Tibial artery (tissue), 4 donors: ENCODE measurements around the gene MMP10.

Source experiments
- DNase-seq, 2 donors: peaks; one replicate each; pipeline ENCODE4 v3.0.0-alpha.2; 2019
- H3K27ac ChIP-seq, 2 donors: fragments of 200-600 bp; sonication (generic) in 1 of 2; 1 replicate in 1 of 2; 2 replicates in 1 of 2; pipeline ENCODE4 v1.5.1; 2018 to 2019; ENCODE audit warnings: mild to moderate bottlenecking in 1 of 2
- H3K27me3 ChIP-seq, 2 donors: fragments of 200-600 bp; sonication (generic) in 1 of 2; one replicate each; pipeline versions ENCODE4 v1.5.1 to v1.6.0; 2016 to 2019
- H3K36me3 ChIP-seq, 3 donors: fragments of 200-600 bp; sonication (generic) in 2 of 3; one replicate each; pipeline ENCODE4 v1.5.1; 2016 to 2019; ENCODE audit warnings: mild to moderate bottlenecking in 2 of 3
- H3K4me1 ChIP-seq, 4 donors: fragments of 200-600 bp; sonication (generic) in 2 of 4; 1 replicate in 3 of 4; 2 replicates in 1 of 4; pipeline ENCODE4 v1.5.1; 2016 to 2019
- H3K4me3 ChIP-seq, 2 donors: fragments of 200-600 bp; sonication (generic) in 1 of 2; 1 replicate in 1 of 2; 2 replicates in 1 of 2; pipeline ENCODE4 v1.5.1; 2018 to 2019; ENCODE audit warnings: mild to moderate bottlenecking in 2 of 2
- H3K9me3 ChIP-seq, 3 donors: fragments of 200-600 bp; sonication (generic) in 1 of 3; one replicate each; pipeline ENCODE4 v1.5.1; 2016 to 2019
- intact Hi-C: fragments of 100-400 bp; cut with DNase I; formaldehyde crosslinking; loops from one replicate; pipeline ENCODE4 v1.15.0; 2023; ENCODE audit warnings: low total_unique reads
- TF ChIP-seq, protein P1 (sequence below), 2 experiments: fragments of 200-600 bp in 1 of 2; fragments of 450-650 bp in 1 of 2; IDR thresholded peaks; one replicate each; pipeline ENCODE4 v1.5.1; 2017 to 2019; ENCODE audit warnings: antibody characterized with exemption in 2 of 2, mild to moderate bottlenecking in 1 of 2, moderate library complexity in 1 of 2

Gene MMP10

DNA sequence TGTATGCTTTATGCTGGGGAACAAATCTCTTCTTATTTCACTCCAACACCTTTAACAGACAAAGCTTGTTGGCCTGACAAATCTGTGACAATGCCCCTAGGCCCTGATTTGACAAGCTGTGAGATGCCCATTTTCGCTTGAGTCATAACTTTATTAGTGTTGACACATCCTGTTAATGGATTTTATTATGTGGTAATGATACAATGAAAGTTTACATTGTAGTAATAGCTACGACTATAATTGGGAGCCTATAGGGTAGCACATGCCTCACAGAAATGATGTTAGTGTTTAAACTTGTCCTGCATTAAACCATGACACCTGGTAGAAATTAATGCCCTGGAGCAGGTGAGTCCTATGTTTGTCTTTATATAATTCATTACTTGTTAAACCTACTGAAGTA is 3.3 kb upstream of the MMP10 start:
- TF ChIP-seq, protein P1, sequence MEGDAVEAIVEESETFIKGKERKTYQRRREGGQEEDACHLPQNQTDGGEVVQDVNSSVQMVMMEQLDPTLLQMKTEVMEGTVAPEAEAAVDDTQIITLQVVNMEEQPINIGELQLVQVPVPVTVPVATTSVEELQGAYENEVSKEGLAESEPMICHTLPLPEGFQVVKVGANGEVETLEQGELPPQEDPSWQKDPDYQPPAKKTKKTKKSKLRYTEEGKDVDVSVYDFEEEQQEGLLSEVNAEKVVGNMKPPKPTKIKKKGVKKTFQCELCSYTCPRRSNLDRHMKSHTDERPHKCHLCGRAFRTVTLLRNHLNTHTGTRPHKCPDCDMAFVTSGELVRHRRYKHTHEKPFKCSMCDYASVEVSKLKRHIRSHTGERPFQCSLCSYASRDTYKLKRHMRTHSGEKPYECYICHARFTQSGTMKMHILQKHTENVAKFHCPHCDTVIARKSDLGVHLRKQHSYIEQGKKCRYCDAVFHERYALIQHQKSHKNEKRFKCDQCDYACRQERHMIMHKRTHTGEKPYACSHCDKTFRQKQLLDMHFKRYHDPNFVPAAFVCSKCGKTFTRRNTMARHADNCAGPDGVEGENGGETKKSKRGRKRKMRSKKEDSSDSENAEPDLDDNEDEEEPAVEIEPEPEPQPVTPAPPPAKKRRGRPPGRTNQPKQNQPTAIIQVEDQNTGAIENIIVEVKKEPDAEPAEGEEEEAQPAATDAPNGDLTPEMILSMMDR (IDR thresholded peaks at IDR 0.05) = no peak
- Histone ChIP-seq H3K4me1 (no peaks in the 10 kb centered on the region), H3K27ac (no peak overlapping the region), H3K27me3 (no peaks in the 10 kb centered on the region), H3K36me3 (no peaks in the 10 kb centered on the region), H3K9me3 (no peaks in the 10 kb centered on the region), H3K4me3 (no peak overlapping the region)
- intact Hi-C loops = no loop called here
- no peak for DNase-seq

DNA sequence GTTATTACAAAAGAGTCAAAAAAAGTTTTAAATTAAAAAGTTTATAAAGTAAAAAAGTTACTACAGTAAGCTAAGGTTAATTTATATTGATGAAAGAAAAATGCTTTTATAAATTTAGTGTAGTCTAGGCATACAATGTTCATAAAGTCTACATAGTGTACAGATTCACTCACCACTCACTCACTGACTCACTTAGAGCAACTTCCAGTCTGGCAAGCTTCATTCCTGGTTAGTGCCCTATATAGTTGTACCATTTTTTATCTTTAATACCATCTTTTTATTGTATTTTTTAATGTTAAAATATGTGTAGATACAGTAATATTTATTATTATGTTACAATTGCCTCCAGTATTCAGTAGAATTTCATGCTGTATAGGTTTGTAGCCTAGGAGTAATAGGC is 2.6 kb upstream of the MMP10 start:
- intact Hi-C loops = no loop called here
- no peak overlapping the region for H3K4me3 ChIP-seq
- no peaks in the 10 kb centered on the region for H3K36me3 ChIP-seq
- no peaks in the 10 kb centered on the region for H3K9me3 ChIP-seq
- no peak overlapping the region for H3K27ac ChIP-seq
- H3K27me3 ChIP-seq = no peaks in the 10 kb centered on the region
- TF ChIP-seq, protein P1 (IDR thresholded peaks at IDR 0.05) = no peak
- no peak for DNase-seq
- H3K4me1 ChIP-seq = no peaks in the 10 kb centered on the region

DNA sequence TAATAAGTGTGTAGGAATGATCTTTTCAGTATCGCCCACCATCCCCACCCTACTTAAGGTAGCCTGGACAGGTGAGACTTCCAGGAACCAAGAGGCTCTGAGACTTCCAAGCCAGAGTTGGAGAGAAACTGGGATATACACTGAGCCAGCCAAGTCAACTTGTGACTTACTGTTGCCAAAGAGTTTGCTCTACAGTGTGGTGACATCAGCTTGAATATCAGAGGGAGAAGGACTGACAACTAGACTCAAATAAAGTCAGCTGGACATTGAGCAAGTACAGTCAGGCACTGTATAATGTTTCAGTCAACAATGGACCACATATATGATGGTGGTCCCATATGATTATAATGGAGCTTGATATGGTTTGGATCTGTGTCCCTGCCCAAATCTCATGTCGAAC is 1.2 kb upstream of the MMP10 start:
- Histone ChIP-seq H3K9me3 (no peaks in the 10 kb centered on the region), H3K27me3 (no peaks in the 10 kb centered on the region), H3K4me3 (no peak overlapping the region), H3K27ac (no peak overlapping the region), H3K4me1 (no peaks in the 10 kb centered on the region), H3K36me3 (no peaks in the 10 kb centered on the region)
- DNase-seq = no peak
- intact Hi-C loops = no loop called here
- TF ChIP-seq, protein P1 (IDR thresholded peaks at IDR 0.05) = no peak

DNA sequence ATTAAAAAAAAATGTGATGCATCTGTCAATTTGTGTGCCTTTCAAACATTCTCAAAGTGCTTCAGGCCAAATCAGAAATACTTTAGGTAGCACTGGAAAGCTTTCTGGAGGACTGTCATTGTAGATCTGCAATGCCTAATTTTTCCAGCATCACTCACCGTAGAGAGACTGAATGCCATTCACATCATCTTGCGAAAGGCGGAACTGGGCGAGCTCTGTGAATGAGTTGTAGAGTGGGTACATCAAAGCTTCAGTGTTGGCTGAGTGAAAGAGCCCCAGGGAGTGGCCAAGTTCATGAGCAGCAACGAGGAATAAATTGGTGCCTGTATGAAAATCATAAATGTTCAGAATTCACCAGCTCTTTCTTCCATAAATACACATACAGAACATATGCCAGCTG is 4.0 kb downstream of the MMP10 start:
- Histone ChIP-seq H3K4me1 (no peaks in the 10 kb centered on the region), H3K36me3 (no peaks in the 10 kb centered on the region), H3K27ac (no peak overlapping the region), H3K27me3 (no peaks in the 10 kb centered on the region), H3K9me3 (no peaks in the 10 kb centered on the region), H3K4me3 (no peak overlapping the region)
- intact Hi-C loops = no loop called here
- no peak for DNase-seq
- TF ChIP-seq, protein P1 (IDR thresholded peaks at IDR 0.05) = no peak

DNA sequence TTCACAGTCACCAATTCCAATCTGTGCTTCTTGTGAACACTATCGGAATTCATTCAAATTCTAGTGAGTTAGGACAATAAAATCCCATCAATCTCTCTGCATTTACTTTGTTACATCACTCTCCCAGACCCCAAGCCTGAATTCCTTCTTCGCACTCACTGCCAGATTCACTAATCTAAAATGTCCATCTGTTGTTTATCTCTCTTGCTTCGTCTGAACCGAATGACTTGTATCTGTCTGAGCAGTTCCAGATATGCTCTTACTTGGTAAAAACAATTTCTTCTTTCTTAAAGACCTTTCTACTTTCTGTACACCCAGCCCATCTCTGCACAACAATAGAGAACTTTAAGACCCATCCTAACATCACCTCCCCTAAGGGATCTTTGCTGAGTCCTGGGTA is 7.0 kb downstream of the MMP10 start:
- H3K9me3 ChIP-seq = no peaks in the 10 kb centered on the region
- no peak for DNase-seq
- intact Hi-C loops = no loop called here

DNA sequence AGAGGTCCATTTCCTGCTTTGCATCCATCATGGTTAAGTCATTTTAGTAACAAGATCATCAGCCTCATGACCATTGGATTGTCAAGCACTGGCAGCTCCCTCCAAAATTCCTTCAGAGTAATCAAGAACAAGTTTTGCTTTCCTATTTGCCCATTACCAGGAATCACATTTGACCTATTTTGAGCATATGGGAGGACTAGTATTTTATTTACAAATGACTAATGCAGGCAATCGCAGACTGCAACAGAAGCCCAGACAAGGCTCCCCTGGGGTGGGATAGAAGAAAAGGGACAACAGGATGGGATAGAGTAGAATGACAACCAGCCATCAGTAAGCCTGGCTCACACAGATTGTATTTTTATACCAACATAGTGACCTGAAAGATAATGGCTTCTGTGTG is 9.1 kb downstream of the MMP10 start:
- Histone ChIP-seq H3K4me1 (no peaks in the 10 kb centered on the region), H3K27ac (no peak overlapping the region)

More for the DNA sequence above, 7.0 kb downstream of the MMP10 start:
- TF ChIP-seq, protein P1 (IDR thresholded peaks at IDR 0.05) = no peak
- H3K27me3 ChIP-seq = no peaks in the 10 kb centered on the region
- no peak overlapping the region for H3K27ac ChIP-seq
- no peaks in the 10 kb centered on the region for H3K4me1 ChIP-seq
- no peaks in the 10 kb centered on the region for H3K36me3 ChIP-seq
- no peak overlapping the region for H3K4me3 ChIP-seq

More for the DNA sequence above, 9.1 kb downstream of the MMP10 start:
- no peaks in the 10 kb centered on the region for H3K27me3 ChIP-seq
- DNase-seq = no peak
- no peaks in the 10 kb centered on the region for H3K36me3 ChIP-seq
- intact Hi-C loops = no loop called here
- no peak overlapping the region for H3K4me3 ChIP-seq
- no peaks in the 10 kb centered on the region for H3K9me3 ChIP-seq
- TF ChIP-seq, protein P1 (IDR thresholded peaks at IDR 0.05) = no peak
